Activated T-cell treated with anti-CD3 and anti-CD28 coated beads, Interleukin-2, amount 50 U/mL, for 24 hours (primary cell): ENCODE results near the gene STX7.
A peak's percentile ranks its signal among the peaks of the same experiment; 100 is the strongest.

Experiments used
- DNase-seq: peaks from one replicate; pipeline ENCODE4 v3.0.0-alpha.2; 2020
- H3K27ac Mint-ChIP-seq: 2 replicates; pipeline ENCODE4 v1.8.0; 2020; ENCODE audit warnings: mild to moderate bottlenecking, mixed read lengths
- H3K27me3 Mint-ChIP-seq: 2 replicates; pipeline ENCODE4 v1.8.0; 2020; ENCODE audit warnings: mixed read lengths
- H3K36me3 Mint-ChIP-seq: 2 replicates; pipeline ENCODE4 v1.8.0; 2020; ENCODE audit warnings: low read depth, mixed read lengths
- H3K4me1 Mint-ChIP-seq: 2 replicates; pipeline ENCODE4 v1.8.0; 2020; ENCODE audit warnings: low read depth, mixed read lengths
- H3K4me3 Mint-ChIP-seq: 2 replicates; pipeline ENCODE4 v1.8.0; 2020; ENCODE audit warnings: mild to moderate bottlenecking, moderate library complexity, mixed read lengths
- H3K9me3 Mint-ChIP-seq: 2 replicates; pipeline ENCODE4 v1.8.0; 2020; ENCODE audit warnings: mixed read lengths

STX7 gene

GRCh38 chr6:132400883-132401617 is 111.9 kb downstream of the STX7 start, which contains the start of gene MOXD1:
TSS of gene MOXD1 (minus strand) at chr6:132401475. CDS start at chr6:132401426, 49 bp downstream.
- H3K4me3 Mint-ChIP-seq, result peak within 1 kb of the TSS; percentile 46

GRCh38 chr6:132400555-132400882 is 112.4 kb downstream of the STX7 start:
- H3K36me3 Mint-ChIP-seq, result no peaks in the 10 kb centered on the region
- peak overlapping the region; percentile 46 for H3K4me3 Mint-ChIP-seq
- peaks cover 77% of the 10 kb centered on the region for H3K27me3 Mint-ChIP-seq
- H3K9me3 Mint-ChIP-seq, result peaks cover 8% of the 10 kb centered on the region
- H3K4me1 Mint-ChIP-seq, result peaks cover 24% of the 10 kb centered on the region
- H3K27ac Mint-ChIP-seq, result no peak overlapping the region
- no peak for DNase-seq

More at GRCh38 chr6:132400883-132401617, 111.9 kb downstream of the STX7 start, which contains the start of gene MOXD1:
- Mint-ChIP-seq H3K36me3 (no peaks in the 10 kb centered on the region), H3K27ac (no peak within 1 kb of the TSS), H3K27me3 (peaks cover 76% of the 10 kb centered on the region), H3K9me3 (peaks cover 3% of the 10 kb centered on the region), H3K4me1 (peaks cover 24% of the 10 kb centered on the region)
- DNase-seq, result no peak

- H3K27me3 Mint-ChIP-seq, result peaks cover 82% of the 10 kb centered on the region
- H3K27ac Mint-ChIP-seq, result no peak overlapping the region
- no peak for DNase-seq
- H3K36me3 Mint-ChIP-seq, result no peaks in the 10 kb centered on the region
- H3K9me3 Mint-ChIP-seq, result peaks cover 17% of the 10 kb centered on the region
- H3K4me3 Mint-ChIP-seq, result no peak overlapping the region
- H3K4me1 Mint-ChIP-seq, result peaks cover 15% of the 10 kb centered on the region
Observed at GRCh38 chr6:132399376-132400074, 113.4 kb downstream of the STX7 start.
